Hepatocyte (in vitro differentiated cells): ENCODE results near the gene LRRC61.

Source experiments
- EZH2 ChIP-seq: fragments of 200-600 bp; sonication (generic); IDR thresholded peaks from 2 replicates; pipeline ENCODE4 v1.6.1; 2016; ENCODE audit warnings: antibody characterized with exemption, mild to moderate bottlenecking, borderline replicate concordance
- EZH2phosphoT487 ChIP-seq: fragments of 200-600 bp; sonication (generic); IDR thresholded peaks from one replicate; pipeline ENCODE4 v1.6.1; 2018; ENCODE audit warnings: antibody characterized with exemption, mild to moderate bottlenecking, low read depth, moderate library complexity; ENCODE audit not compliant: unreplicated experiment, severe bottlenecking
- TF ChIP-seq, protein P1 (sequence below): fragments of 200-600 bp; sonication (generic); IDR thresholded peaks from 2 replicates; pipeline ENCODE4 v1.5.1; 2016; ENCODE audit warnings: antibody characterized with exemption, mild to moderate bottlenecking; ENCODE audit not compliant: poor library complexity

GRCh38 chr7:150363872-150364271 is 40.7 kb downstream of the LRRC61 start:
- TF ChIP-seq EZH2 (no peak), EZH2phosphoT487 (no peak)
- TF ChIP-seq, protein P1, sequence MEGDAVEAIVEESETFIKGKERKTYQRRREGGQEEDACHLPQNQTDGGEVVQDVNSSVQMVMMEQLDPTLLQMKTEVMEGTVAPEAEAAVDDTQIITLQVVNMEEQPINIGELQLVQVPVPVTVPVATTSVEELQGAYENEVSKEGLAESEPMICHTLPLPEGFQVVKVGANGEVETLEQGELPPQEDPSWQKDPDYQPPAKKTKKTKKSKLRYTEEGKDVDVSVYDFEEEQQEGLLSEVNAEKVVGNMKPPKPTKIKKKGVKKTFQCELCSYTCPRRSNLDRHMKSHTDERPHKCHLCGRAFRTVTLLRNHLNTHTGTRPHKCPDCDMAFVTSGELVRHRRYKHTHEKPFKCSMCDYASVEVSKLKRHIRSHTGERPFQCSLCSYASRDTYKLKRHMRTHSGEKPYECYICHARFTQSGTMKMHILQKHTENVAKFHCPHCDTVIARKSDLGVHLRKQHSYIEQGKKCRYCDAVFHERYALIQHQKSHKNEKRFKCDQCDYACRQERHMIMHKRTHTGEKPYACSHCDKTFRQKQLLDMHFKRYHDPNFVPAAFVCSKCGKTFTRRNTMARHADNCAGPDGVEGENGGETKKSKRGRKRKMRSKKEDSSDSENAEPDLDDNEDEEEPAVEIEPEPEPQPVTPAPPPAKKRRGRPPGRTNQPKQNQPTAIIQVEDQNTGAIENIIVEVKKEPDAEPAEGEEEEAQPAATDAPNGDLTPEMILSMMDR = no peak
